H1 (cell line): ENCODE results near the gene BTN1A1. TPM values are rescaled to one million over a fixed set of nuclear protein-coding genes. Genes with fewer than 3 reads are reported as not detected.

ENCODE experiments used
- JUN ChIP-seq: IDR thresholded peaks from 2 replicates; pipeline ENCODE4 v1.6.1; 2011; ENCODE audit warnings: low read depth, mild to moderate bottlenecking, improper control_type of control experiment, low read length
- JUND ChIP-seq: IDR thresholded peaks from 2 replicates; pipeline ENCODE4 v1.6.1; 2011; ENCODE audit warnings: mild to moderate bottlenecking, improper control_type of control experiment, low read length
- MAFK ChIP-seq: IDR thresholded peaks from 2 replicates; pipeline ENCODE4 v1.6.1; 2012; ENCODE audit warnings: low read depth, mild to moderate bottlenecking, improper control_type of control experiment, low read length
- SIX5 ChIP-seq: IDR thresholded peaks from 2 replicates; pipeline ENCODE4 v1.6.1; 2011; ENCODE audit warnings: mild to moderate bottlenecking, low read depth, low read length
- TAF1 ChIP-seq: IDR thresholded peaks from 2 replicates; pipeline ENCODE4 v1.6.1; 2011; ENCODE audit warnings: mild to moderate bottlenecking, low read depth, low read length
- TBP ChIP-seq: IDR thresholded peaks from 2 replicates; pipeline ENCODE4 v1.6.1; 2011; ENCODE audit warnings: low read depth, low read length, improper control_type of control experiment
- polyA plus RNA-seq, 7 experiments: library from polyadenylated mRNA; depleted of rRNA in 3 of 7; stranded (reverse) in 5 of 7; unstranded in 2 of 7; fragments of >200 nt in 5 of 7; fragments of 200-250 nt in 2 of 7; gene quantifications; 1 replicate in 5 of 7; 2 replicates in 1 of 7; 4 replicates in 1 of 7; pipeline versions ENCODE4 v1.2.1 to v1.2.3, GENCODE V29; 2011 to 2013; ENCODE audit warnings: missing spikeins in 2 of 7, mixed read lengths in 2 of 7
- total RNA-seq: library from RNA; stranded (reverse); fragmentation: NEBNext Ultra II Directional; extraction: Animal tissue kit (Norgen Biotek cat#: 25700); gene quantifications from 2 replicates; pipeline ENCODE4 v1.2.1, GENCODE V29; 2021
- TF ChIP-seq, protein P1 (sequence below): IDR thresholded peaks from 2 replicates; pipeline ENCODE4 v1.6.1; 2011; ENCODE audit warnings: low read length, improper control_type of control experiment
- TF ChIP-seq, protein P2 (sequence below): IDR thresholded peaks from 2 replicates; pipeline ENCODE4 v1.6.1; 2011; ENCODE audit warnings: low read depth, mild to moderate bottlenecking, low read length; ENCODE audit not compliant: insufficient read depth
- TF ChIP-seq, protein P3 (sequence below): fragments of 300-600 bp; sonication (generic); IDR thresholded peaks from 2 replicates; pipeline ENCODE4 v1.7.1; 2012; ENCODE audit warnings: low read length, moderate library complexity, mild to moderate bottlenecking, inconsistent platforms; ENCODE audit not compliant: insufficient replicate concordance

BTN1A1 gene
- total and polyA plus RNA-seq, 2 of the 8 experiments (the other 6 are each of a cell fraction or from before 2014, with no cell fraction given), result 0.28 to 0.35 TPM

DNA sequence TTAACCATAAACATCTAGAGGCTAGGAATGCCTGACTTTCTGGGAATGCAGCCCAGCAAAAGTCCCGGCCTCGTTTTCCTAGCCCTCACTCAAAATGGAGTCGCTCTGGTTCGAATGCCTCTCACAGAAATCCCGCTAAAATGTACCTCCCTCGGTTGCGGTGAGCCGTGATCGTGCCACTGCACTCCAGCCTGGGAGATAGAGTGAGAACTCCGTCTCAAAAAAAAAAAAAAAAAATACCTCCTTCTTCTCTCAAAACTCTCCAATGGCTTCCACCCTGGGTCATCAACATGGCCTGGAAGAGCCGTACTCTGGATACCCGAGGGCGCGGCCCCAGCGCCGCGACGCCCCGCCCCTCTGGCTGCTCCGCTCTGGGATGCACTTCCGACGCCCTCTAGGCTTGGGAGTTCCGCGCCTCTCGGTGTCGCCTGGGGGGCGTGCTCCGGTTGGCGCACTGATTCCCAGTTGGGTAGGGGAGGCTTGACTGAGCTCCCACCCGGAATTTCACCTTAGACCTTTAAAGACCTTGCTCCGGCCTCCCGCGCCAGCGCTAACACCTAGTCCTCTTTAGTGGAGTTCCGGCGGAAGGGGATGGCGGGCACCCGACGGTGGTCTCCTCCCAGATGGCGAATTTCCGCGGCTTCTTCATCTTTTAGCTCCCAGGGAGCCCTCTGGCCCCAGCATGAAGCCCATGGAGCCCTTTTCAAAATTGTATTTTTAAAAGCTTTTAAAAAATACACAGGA lies 50.3 kb downstream of the BTN1A1 start (continued):
- TF ChIP-seq MAFK, result no peak
- TF ChIP-seq, protein P1, sequence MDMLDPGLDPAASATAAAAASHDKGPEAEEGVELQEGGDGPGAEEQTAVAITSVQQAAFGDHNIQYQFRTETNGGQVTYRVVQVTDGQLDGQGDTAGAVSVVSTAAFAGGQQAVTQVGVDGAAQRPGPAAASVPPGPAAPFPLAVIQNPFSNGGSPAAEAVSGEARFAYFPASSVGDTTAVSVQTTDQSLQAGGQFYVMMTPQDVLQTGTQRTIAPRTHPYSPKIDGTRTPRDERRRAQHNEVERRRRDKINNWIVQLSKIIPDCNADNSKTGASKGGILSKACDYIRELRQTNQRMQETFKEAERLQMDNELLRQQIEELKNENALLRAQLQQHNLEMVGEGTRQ, result no peak; the same call in 1 of the 2 replicates
- TF ChIP-seq JUND, result no peak
- TF ChIP-seq JUN, result no peak
- TF ChIP-seq, protein P2, sequence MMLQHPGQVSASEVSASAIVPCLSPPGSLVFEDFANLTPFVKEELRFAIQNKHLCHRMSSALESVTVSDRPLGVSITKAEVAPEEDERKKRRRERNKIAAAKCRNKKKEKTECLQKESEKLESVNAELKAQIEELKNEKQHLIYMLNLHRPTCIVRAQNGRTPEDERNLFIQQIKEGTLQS, result no peak
- TF ChIP-seq, protein P3, sequence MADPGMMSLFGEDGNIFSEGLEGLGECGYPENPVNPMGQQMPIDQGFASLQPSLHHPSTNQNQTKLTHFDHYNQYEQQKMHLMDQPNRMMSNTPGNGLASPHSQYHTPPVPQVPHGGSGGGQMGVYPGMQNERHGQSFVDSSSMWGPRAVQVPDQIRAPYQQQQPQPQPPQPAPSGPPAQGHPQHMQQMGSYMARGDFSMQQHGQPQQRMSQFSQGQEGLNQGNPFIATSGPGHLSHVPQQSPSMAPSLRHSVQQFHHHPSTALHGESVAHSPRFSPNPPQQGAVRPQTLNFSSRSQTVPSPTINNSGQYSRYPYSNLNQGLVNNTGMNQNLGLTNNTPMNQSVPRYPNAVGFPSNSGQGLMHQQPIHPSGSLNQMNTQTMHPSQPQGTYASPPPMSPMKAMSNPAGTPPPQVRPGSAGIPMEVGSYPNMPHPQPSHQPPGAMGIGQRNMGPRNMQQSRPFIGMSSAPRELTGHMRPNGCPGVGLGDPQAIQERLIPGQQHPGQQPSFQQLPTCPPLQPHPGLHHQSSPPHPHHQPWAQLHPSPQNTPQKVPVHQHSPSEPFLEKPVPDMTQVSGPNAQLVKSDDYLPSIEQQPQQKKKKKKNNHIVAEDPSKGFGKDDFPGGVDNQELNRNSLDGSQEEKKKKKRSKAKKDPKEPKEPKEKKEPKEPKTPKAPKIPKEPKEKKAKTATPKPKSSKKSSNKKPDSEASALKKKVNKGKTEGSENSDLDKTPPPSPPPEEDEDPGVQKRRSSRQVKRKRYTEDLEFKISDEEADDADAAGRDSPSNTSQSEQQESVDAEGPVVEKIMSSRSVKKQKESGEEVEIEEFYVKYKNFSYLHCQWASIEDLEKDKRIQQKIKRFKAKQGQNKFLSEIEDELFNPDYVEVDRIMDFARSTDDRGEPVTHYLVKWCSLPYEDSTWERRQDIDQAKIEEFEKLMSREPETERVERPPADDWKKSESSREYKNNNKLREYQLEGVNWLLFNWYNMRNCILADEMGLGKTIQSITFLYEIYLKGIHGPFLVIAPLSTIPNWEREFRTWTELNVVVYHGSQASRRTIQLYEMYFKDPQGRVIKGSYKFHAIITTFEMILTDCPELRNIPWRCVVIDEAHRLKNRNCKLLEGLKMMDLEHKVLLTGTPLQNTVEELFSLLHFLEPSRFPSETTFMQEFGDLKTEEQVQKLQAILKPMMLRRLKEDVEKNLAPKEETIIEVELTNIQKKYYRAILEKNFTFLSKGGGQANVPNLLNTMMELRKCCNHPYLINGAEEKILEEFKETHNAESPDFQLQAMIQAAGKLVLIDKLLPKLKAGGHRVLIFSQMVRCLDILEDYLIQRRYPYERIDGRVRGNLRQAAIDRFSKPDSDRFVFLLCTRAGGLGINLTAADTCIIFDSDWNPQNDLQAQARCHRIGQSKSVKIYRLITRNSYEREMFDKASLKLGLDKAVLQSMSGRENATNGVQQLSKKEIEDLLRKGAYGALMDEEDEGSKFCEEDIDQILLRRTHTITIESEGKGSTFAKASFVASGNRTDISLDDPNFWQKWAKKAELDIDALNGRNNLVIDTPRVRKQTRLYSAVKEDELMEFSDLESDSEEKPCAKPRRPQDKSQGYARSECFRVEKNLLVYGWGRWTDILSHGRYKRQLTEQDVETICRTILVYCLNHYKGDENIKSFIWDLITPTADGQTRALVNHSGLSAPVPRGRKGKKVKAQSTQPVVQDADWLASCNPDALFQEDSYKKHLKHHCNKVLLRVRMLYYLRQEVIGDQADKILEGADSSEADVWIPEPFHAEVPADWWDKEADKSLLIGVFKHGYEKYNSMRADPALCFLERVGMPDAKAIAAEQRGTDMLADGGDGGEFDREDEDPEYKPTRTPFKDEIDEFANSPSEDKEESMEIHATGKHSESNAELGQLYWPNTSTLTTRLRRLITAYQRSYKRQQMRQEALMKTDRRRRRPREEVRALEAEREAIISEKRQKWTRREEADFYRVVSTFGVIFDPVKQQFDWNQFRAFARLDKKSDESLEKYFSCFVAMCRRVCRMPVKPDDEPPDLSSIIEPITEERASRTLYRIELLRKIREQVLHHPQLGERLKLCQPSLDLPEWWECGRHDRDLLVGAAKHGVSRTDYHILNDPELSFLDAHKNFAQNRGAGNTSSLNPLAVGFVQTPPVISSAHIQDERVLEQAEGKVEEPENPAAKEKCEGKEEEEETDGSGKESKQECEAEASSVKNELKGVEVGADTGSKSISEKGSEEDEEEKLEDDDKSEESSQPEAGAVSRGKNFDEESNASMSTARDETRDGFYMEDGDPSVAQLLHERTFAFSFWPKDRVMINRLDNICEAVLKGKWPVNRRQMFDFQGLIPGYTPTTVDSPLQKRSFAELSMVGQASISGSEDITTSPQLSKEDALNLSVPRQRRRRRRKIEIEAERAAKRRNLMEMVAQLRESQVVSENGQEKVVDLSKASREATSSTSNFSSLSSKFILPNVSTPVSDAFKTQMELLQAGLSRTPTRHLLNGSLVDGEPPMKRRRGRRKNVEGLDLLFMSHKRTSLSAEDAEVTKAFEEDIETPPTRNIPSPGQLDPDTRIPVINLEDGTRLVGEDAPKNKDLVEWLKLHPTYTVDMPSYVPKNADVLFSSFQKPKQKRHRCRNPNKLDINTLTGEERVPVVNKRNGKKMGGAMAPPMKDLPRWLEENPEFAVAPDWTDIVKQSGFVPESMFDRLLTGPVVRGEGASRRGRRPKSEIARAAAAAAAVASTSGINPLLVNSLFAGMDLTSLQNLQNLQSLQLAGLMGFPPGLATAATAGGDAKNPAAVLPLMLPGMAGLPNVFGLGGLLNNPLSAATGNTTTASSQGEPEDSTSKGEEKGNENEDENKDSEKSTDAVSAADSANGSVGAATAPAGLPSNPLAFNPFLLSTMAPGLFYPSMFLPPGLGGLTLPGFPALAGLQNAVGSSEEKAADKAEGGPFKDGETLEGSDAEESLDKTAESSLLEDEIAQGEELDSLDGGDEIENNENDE, result no peak
- TF ChIP-seq TAF1, result peak; percentile 67
- TF ChIP-seq SIX5, result no peak
- peak; percentile 85 for TF ChIP-seq TBP
